Heart right ventricle (tissue), 16 donors: Measurements from ENCODE around the gene SLC6A8. TPM values are rescaled to one million over a fixed set of nuclear protein-coding genes. Genes with fewer than 3 reads are reported as not detected.

Experiments used
- ATAC-seq, 8 donors: fragments of 200-7000 bp; cut with Tn5 transposase; one replicate each; pipeline ENCODE4 v1.9.1; 2020; ENCODE audit warnings: mild to moderate bottlenecking in 8 of 8, moderate library complexity in 8 of 8, moderate number of reproducible peaks in 1 of 8
- DNase-seq, 2 donors: peaks; one replicate each; pipeline ENCODE4 v3.0.0-alpha.2; 2020
- H3K27ac ChIP-seq, 10 donors: fragments of 200-600 bp; sonication (generic) in 2 of 10; one replicate each; pipeline versions ENCODE4 v1.5.0 to v1.8.0; 2020 to 2022; ENCODE audit warnings: mild to moderate bottlenecking in 3 of 10
- H3K27me3 ChIP-seq, 7 donors: fragments of 200-600 bp; one replicate each; pipeline ENCODE4 v1.8.0; 2021 to 2022; ENCODE audit warnings: mild to moderate bottlenecking in 2 of 7
- H3K36me3 ChIP-seq, 9 donors: fragments of 200-600 bp; sonication (generic) in 1 of 9; one replicate each; pipeline versions ENCODE4 v1.5.0 to v1.8.0; 2020 to 2022; ENCODE audit warnings: mild to moderate bottlenecking in 2 of 9
- H3K4me1 ChIP-seq, 9 donors: fragments of 200-600 bp; sonication (generic) in 1 of 9; one replicate each; pipeline versions ENCODE4 v1.5.0 to v1.8.0; 2020 to 2022; ENCODE audit warnings: mild to moderate bottlenecking in 4 of 9
- H3K4me3 ChIP-seq, 10 donors: fragments of 200-600 bp; sonication (generic) in 2 of 10; one replicate each; pipeline versions ENCODE4 v1.5.0 to v1.8.0; 2020 to 2022; ENCODE audit warnings: mild to moderate bottlenecking in 7 of 10, moderate library complexity in 2 of 10
- H3K9me3 ChIP-seq, 11 donors: fragments of 200-600 bp in 10 of 11; sonication (generic) in 2 of 11; one replicate each; pipeline versions ENCODE4 v1.5.0 to v1.8.0; 2013 to 2022; ENCODE audit warnings: mild to moderate bottlenecking in 2 of 11, control low read depth in 1 of 11, moderate library complexity in 1 of 11
- WGBS, 2 donors: extraction: QIAGEN DNeasy Blood & Tissue Kit; methylation state at CpG; one replicate each; pipeline ENCODE4 v1.1.7; 2013; ENCODE audit warnings: inconsistent platforms in 1 of 2; 5-methylcytosine and 5-hydroxymethylcytosine counted together
- intact Hi-C, 10 donors: fragments of 100-400 bp; cut with DNase I; formaldehyde crosslinking; loops; one replicate each; pipeline versions ENCODE4 v1.11.1 to v1.14.2; 2022
- polyA plus RNA-seq, 2 donors: library from polyadenylated mRNA; stranded (reverse); fragments of 200-250 nt; gene quantifications; one replicate each; pipeline ENCODE4 v1.2.3, GENCODE V29; 2013
- total RNA-seq, 10 donors: library from RNA; stranded (reverse); fragmentation: NEBNext Ultra II Directional in 3 of 10; extraction: Animal tissue kit (Norgen Biotek cat#: 25700) in 3 of 10; gene quantifications; one replicate each; pipeline versions ENCODE4 v1.2.1 to v1.2.4, GENCODE V29; 2021 to 2023
- TF ChIP-seq, protein P1 (sequence below), 9 donors: fragments of 200-600 bp; sonication (generic) in 2 of 9; IDR thresholded peaks; one replicate each; pipeline versions ENCODE4 v1.5.0 to v1.8.0; 2021 to 2022; ENCODE audit warnings: antibody characterized with exemption in 9 of 9, mild to moderate bottlenecking in 5 of 9, moderate library complexity in 1 of 9
- donor health status: Arrhythmogenic right ventricular cardiomyopathy.
- donor health status: ischemic (EF 13 %, LVEDD 7.1; RV severe dilation, severe dysfunction).
- donor health status: healthy with polysubstance abuse.
- donor health status: DM: no; HTN: yes; CAD: no.
- donor health status: DM: no; HTN: no; CAD: no.
- donor health status: ischemic (EF 25% LVEDD 6.9; RV normal size, moderate dysfunction).
- donor health status: ischemic (EF 25% LVEDD 5.7; RV mildly dilated, moderate dysfunction).
- donor health status: healthy.
- donor health status: DM: yes; HTN: yes; CAD: no.
- donor health status: Ischemic cardiomyopathy.
- donor health status: ischemic (EF 35%, LVEDD 5.7; RV mildly dilated, moderate dysfunction).
- donor health status: nonischemic (EF 11% LVEDD 7.7; RV severe dilation, severe dysfunction).
- donor health status: DM: yes; HTN: yes; CAD: no.
- donor health status: PGD.
- donor health status: ischemic (EF 29% LVEDD 5.4; RV normal size, mild dysfunction).
- donor health status: nonischemic (EF 23%, LVEDD 6.1; RV moderate dilation, normal function).

Gene SLC6A8
- total and polyA plus RNA-seq, 12 donors, result 128 to 238 (median 176) TPM

GRCh38 chrX:153662266-153662665 is 25.5 kb upstream of the SLC6A8 start:
- TF ChIP-seq, protein P1, sequence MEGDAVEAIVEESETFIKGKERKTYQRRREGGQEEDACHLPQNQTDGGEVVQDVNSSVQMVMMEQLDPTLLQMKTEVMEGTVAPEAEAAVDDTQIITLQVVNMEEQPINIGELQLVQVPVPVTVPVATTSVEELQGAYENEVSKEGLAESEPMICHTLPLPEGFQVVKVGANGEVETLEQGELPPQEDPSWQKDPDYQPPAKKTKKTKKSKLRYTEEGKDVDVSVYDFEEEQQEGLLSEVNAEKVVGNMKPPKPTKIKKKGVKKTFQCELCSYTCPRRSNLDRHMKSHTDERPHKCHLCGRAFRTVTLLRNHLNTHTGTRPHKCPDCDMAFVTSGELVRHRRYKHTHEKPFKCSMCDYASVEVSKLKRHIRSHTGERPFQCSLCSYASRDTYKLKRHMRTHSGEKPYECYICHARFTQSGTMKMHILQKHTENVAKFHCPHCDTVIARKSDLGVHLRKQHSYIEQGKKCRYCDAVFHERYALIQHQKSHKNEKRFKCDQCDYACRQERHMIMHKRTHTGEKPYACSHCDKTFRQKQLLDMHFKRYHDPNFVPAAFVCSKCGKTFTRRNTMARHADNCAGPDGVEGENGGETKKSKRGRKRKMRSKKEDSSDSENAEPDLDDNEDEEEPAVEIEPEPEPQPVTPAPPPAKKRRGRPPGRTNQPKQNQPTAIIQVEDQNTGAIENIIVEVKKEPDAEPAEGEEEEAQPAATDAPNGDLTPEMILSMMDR (IDR thresholded peaks at IDR 0.05), result peak in 8 of 9 donors; percentile 10 to 55 (median 46)
- Histone ChIP-seq H3K27me3 (peaks cover 0 to 73% (median 13%) of the 10 kb centered on the region in 7 donors), H3K27ac (no peak overlapping the region), H3K4me3 (peak overlapping the region in 1 of 10 donors; percentile 6), H3K36me3 (no peaks in the 10 kb centered on the region), H3K4me1 (no peaks in the 10 kb centered on the region), H3K9me3 (peaks cover 0 to 10% (median 0%) of the 10 kb centered on the region in 11 donors)
- intact Hi-C loops, result loop anchor here in 6 of 10 donors (5.0 to 10.0 kb wide), 6 partner anchors 47 to 717 kb away; no protein-coding TSS in a partner anchor
- ATAC-seq, result peak in 1 of 8 donors; percentile 37
- 4 to 7% methylated on average over 31 of the region's 31 CpGs for WGBS, 2 donors
- peak; percentile 16 to 37 for DNase-seq

DNA sequence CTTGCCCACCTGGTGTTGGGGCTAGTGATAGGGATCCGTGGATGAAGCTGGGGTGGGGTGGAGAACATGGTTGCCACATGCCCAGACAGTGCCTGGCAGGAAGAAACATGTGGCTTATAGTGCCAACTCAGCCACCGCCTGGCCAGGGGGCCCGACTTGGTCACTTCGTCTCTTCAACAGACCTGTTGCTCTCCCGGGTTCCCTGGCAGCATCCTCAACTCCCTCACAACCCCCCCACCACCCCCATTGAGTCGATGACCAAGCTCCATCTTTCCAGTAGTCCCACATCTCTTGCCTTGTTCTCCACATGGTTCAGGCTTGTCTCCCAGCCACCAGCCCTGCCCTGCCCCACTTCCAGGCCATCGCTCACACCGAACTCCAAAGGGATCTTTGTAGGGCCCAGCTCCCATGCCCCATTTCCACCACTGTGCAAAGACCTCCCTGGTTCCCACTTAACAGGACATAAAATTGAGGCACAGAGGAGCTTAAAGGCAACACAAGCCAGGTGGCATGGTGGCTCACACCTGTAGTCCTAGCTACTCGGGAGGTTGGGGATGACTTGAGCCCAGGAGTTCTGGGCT is 21.9 kb upstream of the SLC6A8 start:
- 68 to 72% methylated on average over 9 of the region's 9 CpGs for WGBS, 2 donors
- DNase-seq, result no peak
- ATAC-seq, result no peak
- intact Hi-C loops, result loop anchor here (2.0 to 10.0 kb wide), 11 partner anchors 51 to 721 kb away; no protein-coding TSS in a partner anchor
- Histone ChIP-seq H3K27ac (no peak overlapping the region), H3K27me3 (peaks cover 0 to 57% (median 13%) of the 10 kb centered on the region in 7 donors), H3K36me3 (no peaks in the 10 kb centered on the region), H3K9me3 (peaks cover 0 to 4% (median 0%) of the 10 kb centered on the region in 11 donors), H3K4me1 (no peaks in the 10 kb centered on the region), H3K4me3 (no peak overlapping the region)
- TF ChIP-seq, protein P1 (IDR thresholded peaks at IDR 0.05), result no peak

DNA sequence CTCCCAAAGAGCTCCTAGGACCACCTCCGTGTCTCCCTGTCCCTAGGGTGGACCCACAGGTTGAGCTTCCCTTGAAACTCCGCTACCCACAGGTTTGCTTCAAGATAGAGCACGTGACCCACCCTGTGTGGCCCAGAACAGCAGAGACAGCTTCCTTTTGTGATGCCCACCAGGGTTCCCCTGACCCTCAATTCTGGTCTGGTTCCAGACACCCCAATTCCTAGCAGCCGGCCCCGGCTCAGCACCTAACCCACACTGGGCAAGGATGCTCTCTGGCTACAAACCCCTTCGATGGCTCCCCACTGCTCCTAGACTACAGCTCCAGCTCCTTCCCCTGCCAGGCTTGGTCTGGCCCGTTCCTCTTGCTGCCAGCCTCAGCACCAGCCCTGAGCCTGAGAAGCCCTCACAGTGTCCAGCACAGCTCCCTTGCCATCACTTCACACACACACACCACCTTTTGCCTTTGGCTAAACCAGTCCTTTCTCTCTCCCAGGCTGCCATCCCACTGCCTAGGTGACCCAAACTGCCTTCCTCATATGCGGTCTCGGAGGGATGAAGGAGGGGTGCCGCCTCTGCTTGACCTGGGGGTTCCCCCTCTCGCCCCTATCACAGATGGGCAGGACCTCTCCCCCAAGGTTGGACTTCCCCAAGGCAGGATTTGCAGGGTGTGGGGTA is 20.3 kb upstream of the SLC6A8 start:
- DNase-seq (no peak), ATAC-seq (peak in 1 of 8 donors; percentile 18)
- TF ChIP-seq, protein P1 (IDR thresholded peaks at IDR 0.05), result no peak
- no peaks in the 10 kb centered on the region for H3K36me3 ChIP-seq
- H3K9me3 ChIP-seq, result peaks cover 0 to 4% (median 0%) of the 10 kb centered on the region in 11 donors
- no peaks in the 10 kb centered on the region for H3K4me1 ChIP-seq
- 64 to 72% methylated on average over 11 of the region's 11 CpGs for WGBS, 2 donors
- H3K4me3 ChIP-seq, result no peak overlapping the region
- peaks cover 0 to 51% (median 12%) of the 10 kb centered on the region in 7 donors for H3K27me3 ChIP-seq
- intact Hi-C loops, result loop anchor here (2.0 to 10.0 kb wide), 11 partner anchors 53 to 723 kb away; no protein-coding TSS in a partner anchor
- H3K27ac ChIP-seq, result no peak overlapping the region

GRCh38 chrX:153667956-153668396 is 19.8 kb upstream of the SLC6A8 start:
- Histone ChIP-seq H3K4me3 (no peak overlapping the region), H3K9me3 (peaks cover 0 to 4% (median 0%) of the 10 kb centered on the region in 11 donors), H3K4me1 (no peaks in the 10 kb centered on the region), H3K36me3 (no peaks in the 10 kb centered on the region), H3K27ac (no peak overlapping the region), H3K27me3 (peaks cover 0 to 46% (median 9%) of the 10 kb centered on the region in 7 donors)
- intact Hi-C loops, result loop anchor here (2.0 to 10.0 kb wide), 11 partner anchors 53 to 723 kb away; no protein-coding TSS in a partner anchor
- ATAC-seq (peak; percentile 75 to 92 (median 88)), DNase-seq (peak; percentile 77 to 85)
- WGBS, 2 donors, result 19 to 20% methylated on average over 14 of the region's 14 CpGs
- TF ChIP-seq, protein P1 (IDR thresholded peaks at IDR 0.05), result peak; percentile 47 to 81 (median 74)
